GM12878 (cell line): ENCODE data around the gene RASGRF2. TPM values are rescaled to one million over a fixed set of nuclear protein-coding genes. Genes with fewer than 3 reads are reported as not detected.

Experiments used
- ATAC-seq: fragments of 200-7000 bp; cut with Tn5 transposase; 3 replicates; pipeline ENCODE4 v1.9.1; 2020; ENCODE audit warnings: mild to moderate bottlenecking, moderate library complexity
- BruUV-seq: library from RNA; stranded (reverse); fragments of 400-500 nt; replicated peaks from 2 replicates; lab custom pipeline; 2021; lab: Mats Ljungman, UMichigan
- CTCF ChIA-PET: fragments of 300-600 bp; sonication (Branson Sonifier 250); formaldehyde crosslinking; extraction: SDS; loops from one replicate; lab custom pipeline; 2021; ENCODE audit warnings: inconsistent platforms; lab: Yijun Ruan, JAX
- POLR2A ChIA-PET: fragments of 350-600 bp; formaldehyde crosslinking; extraction: SDS; loops from one replicate; lab custom pipeline; 2021; ENCODE audit warnings: inconsistent platforms; lab: Charles Lee
- RAD21 ChIA-PET: fragments of 300-600 bp; sonication (Branson Sonifier 250); formaldehyde crosslinking; loops from one replicate; lab custom pipeline; 2023; ENCODE audit warnings: antibody characterized with exemption; ENCODE audit not compliant: unreplicated experiment; lab: Charles Lee
- SMC1A ChIA-PET: fragments of 300-600 bp; sonication (Branson Sonifier 250); formaldehyde crosslinking; loops from one replicate; lab custom pipeline; 2023; ENCODE audit not compliant: unreplicated experiment, uncharacterized antibody; lab: Charles Lee
- DNase-seq: peaks from one replicate; pipeline ENCODE4 v3.0.0-alpha.2; 2011; ENCODE audit warnings: low read depth, low spot score
- FAIRE-seq: peaks from 3 replicates; lab custom pipeline; 2011; peaks lifted over from hg19 to GRCh38; lab: Jason Lieb, UNC
- H2AFZ ChIP-seq: 2 replicates; pipeline ENCODE4 v1.6.0; 2011; ENCODE audit warnings: low read depth, low read length, control low read depth; ENCODE audit not compliant: control insufficient read depth
- H3K27ac ChIP-seq: 2 replicates; pipeline ENCODE4 v1.5.1; 2011; ENCODE audit warnings: control low read depth; ENCODE audit not compliant: control insufficient read depth, insufficient read depth
- H3K27me3 ChIP-seq, 2 experiments: replicated peaks in 1 of 2; 2 replicates each; pipeline versions ENCODE4 v1.6.0 to v1.6.1; 2011; ENCODE audit warnings: low read length in 1 of 2; ENCODE audit not compliant: control insufficient read depth in 2 of 2, insufficient read depth in 2 of 2
- H3K36me3 ChIP-seq, 2 experiments: 2 replicates each; pipeline ENCODE4 v1.5.1; 2011; ENCODE audit warnings: low read length in 1 of 2; ENCODE audit not compliant: control insufficient read depth in 2 of 2, insufficient read depth in 2 of 2
- H3K4me1 ChIP-seq: 2 replicates; pipeline ENCODE4 v1.6.1; 2011; ENCODE audit warnings: mild to moderate bottlenecking, low read length, moderate library complexity, mixed read lengths; ENCODE audit not compliant: control insufficient read depth, insufficient read depth
- H3K4me2 ChIP-seq: 2 replicates; pipeline ENCODE4 v1.6.0; 2011; ENCODE audit warnings: control low read depth; ENCODE audit not compliant: control insufficient read depth, insufficient read depth
- H3K4me3 ChIP-seq: fragments of 200-600 bp; sonication (generic); 2 replicates; pipeline ENCODE4 v1.5.1; 2016
- H3K79me2 ChIP-seq: 2 replicates; pipeline ENCODE4 v1.6.0; 2011; ENCODE audit warnings: low read length; ENCODE audit not compliant: control insufficient read depth, insufficient read depth
- H3K9ac ChIP-seq: 2 replicates; pipeline ENCODE4 v1.8.0; 2011; ENCODE audit warnings: low read length, control low read depth, mixed read lengths; ENCODE audit not compliant: control insufficient read depth, insufficient read depth
- H3K9me3 ChIP-seq: replicated peaks from 3 replicates; pipeline ENCODE4 v1.5.1; 2011; ENCODE audit warnings: mild to moderate bottlenecking, low read length; ENCODE audit not compliant: control insufficient read depth, insufficient read depth
- H4K20me1 ChIP-seq: 2 replicates; pipeline ENCODE4 v1.6.0; 2011; ENCODE audit not compliant: control insufficient read depth, insufficient read depth
- CBX5 ChIP-seq: sonication (generic); IDR thresholded peaks from 2 replicates; pipeline ENCODE4 v1.6.1; 2016; ENCODE audit warnings: low read depth, moderate library complexity, mild to moderate bottlenecking, inconsistent platforms
- HDGF ChIP-seq: fragments of 450-650 bp; IDR thresholded peaks from 2 replicates; pipeline ENCODE4 v1.6.1; 2016; ENCODE audit warnings: antibody characterized with exemption
- POLR2AphosphoS5 ChIP-seq: IDR thresholded peaks from 2 replicates; pipeline ENCODE4 v1.6.1; 2011; ENCODE audit warnings: mild to moderate bottlenecking, low read length, inconsistent platforms
- RFX5 ChIP-seq: IDR thresholded peaks from 2 replicates; pipeline ENCODE4 v1.6.1; 2011; ENCODE audit warnings: low read depth, low read length, improper control_type of control experiment
- SMC3 ChIP-seq: IDR thresholded peaks from 2 replicates; pipeline ENCODE4 v1.6.1; 2011; ENCODE audit warnings: low read length, improper control_type of control experiment, borderline replicate concordance
- TCF12 ChIP-seq: IDR thresholded peaks from 2 replicates; pipeline ENCODE4 v1.6.1; 2011; ENCODE audit warnings: low read depth, mild to moderate bottlenecking, low read length
- ZZZ3 ChIP-seq: IDR thresholded peaks from 2 replicates; pipeline ENCODE4 v1.6.1; 2011; ENCODE audit warnings: low read depth; ENCODE audit not compliant: control insufficient read depth, insufficient read length
- WGBS: methylation state at CpG from one replicate; pipeline ENCODE4 v1.1.6; 2016; ENCODE audit warnings: low lambda C conversion rate; ENCODE audit not compliant: insufficient replicate concordance, insufficient coverage; ENCODE audit errors: missing lambda C conversion rate; 5-methylcytosine and 5-hydroxymethylcytosine counted together
- in situ Hi-C: fragments of 300-500 bp; cut with MboI; formaldehyde crosslinking; loops from 9 replicates; pipeline ENCODE4 v1.14.3; 2018; ENCODE audit warnings: mixed read lengths
- intact Hi-C: fragments of 100-400 bp; cut with micrococcal nuclease; formaldehyde crosslinking; loops from one replicate; pipeline ENCODE4 v1.14.2; 2022; ENCODE audit not compliant: unreplicated experiment
- polyA plus RNA-seq, 11 experiments: library from polyadenylated mRNA; depleted of rRNA in 4 of 11; unstranded in 6 of 11; stranded (reverse) in 5 of 11; fragments of >200 nt; fragmentation: Nextera tagmentation in 4 of 11; fragmentation: Illumina TruSeq in 1 of 11; extraction: Ambion mirVana in 4 of 11; extraction: Trizol in 1 of 11; gene quantifications; 1 replicate in 1 of 11; 2 replicates in 10 of 11; pipeline versions ENCODE4 v1.2.1 to v1.2.3, GENCODE V29; 2011 to 2016; ENCODE audit warnings: inconsistent platforms in 2 of 11, missing spikeins in 2 of 11, low read depth in 1 of 11
- total RNA-seq, 4 experiments: library from RNA; depleted of rRNA in 3 of 4; stranded (reverse); fragments of >200 nt in 3 of 4; fragmentation: Illumina TruSeq in 1 of 4; extraction: Trizol in 1 of 4; gene quantifications; 2 replicates each; pipeline versions ENCODE4 v1.2.1 to v1.2.3, GENCODE V29; 2013 to 2021
- TF ChIP-seq, protein P1 (sequence below): fragments of 450-650 bp; IDR thresholded peaks from 2 replicates; pipeline ENCODE4 v1.6.1; 2016; ENCODE audit warnings: mild to moderate bottlenecking
- TF ChIP-seq, protein P2 (sequence below): IDR thresholded peaks from 2 replicates; pipeline ENCODE4 v1.6.1; 2012; ENCODE audit warnings: mild to moderate bottlenecking, low read depth, low read length

RASGRF2 gene
- total and polyA plus RNA-seq, 10 of the 15 experiments (the other 5 are each of a cell fraction or from before 2014, with no cell fraction given), result 0.05 to 0.24 (median 0.07) TPM

DNA sequence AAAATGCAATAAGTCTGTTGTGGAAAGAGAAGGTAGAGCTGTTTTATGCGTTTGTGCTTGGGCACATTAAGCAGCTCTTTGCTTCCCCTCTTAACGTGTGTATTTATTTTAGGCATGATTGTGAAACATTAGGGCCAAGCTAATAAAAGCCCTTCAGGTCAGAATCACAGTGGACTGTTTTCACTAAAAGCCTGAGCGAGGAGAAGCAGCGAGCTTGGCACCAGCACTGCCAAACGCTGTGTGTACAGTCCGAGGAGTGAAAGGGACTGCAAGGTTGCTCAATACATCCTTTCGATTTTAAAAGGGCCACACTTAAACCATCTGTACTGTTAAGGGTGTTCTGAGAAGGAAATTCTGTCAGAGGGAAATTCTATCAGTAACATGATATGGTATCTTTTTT, 165.8 kb downstream of the RASGRF2 start:
- ChIA-PET SMC1A (interaction anchor here (0.9 kb wide), 1 partner anchor 11 kb away, joined by 3 read pairs; no protein-coding TSS in a partner anchor), CTCF (no interaction called here), POLR2A (no interaction called here), RAD21 (no interaction called here)
- no TSS peak for BruUV-seq
- Histone ChIP-seq H3K4me1 (no peaks in the 10 kb centered on the region), H3K27ac (no peak overlapping the region), H3K36me3 (no peaks in the 10 kb centered on the region), H3K79me2 (no peaks in the 10 kb centered on the region), H3K4me3 (no peak overlapping the region), H3K27me3 (peaks cover 1 to 3% of the 10 kb centered on the region in 2 experiments; a peak in 3 of 4 replicates), H3K9ac (no peak overlapping the region), H4K20me1 (no peaks in the 10 kb centered on the region), H3K9me3 (no peaks in the 10 kb centered on the region), H3K4me2 (no peak overlapping the region), H2AFZ (no peak overlapping the region)
- DNase-seq (no peak), ATAC-seq (no peak), FAIRE-seq (no peak)
- intact Hi-C loops (no loop called here), in situ Hi-C loops (no loop called here)
- 35% methylated on average over 7 of the region's 7 CpGs for WGBS
- TF ChIP-seq TCF12 (no peak), POLR2AphosphoS5 (no peak), ZZZ3 (no peak), CBX5 (no peak), SMC3 (no peak), RFX5 (no peak), HDGF (no peak)
- TF ChIP-seq, protein P1, sequence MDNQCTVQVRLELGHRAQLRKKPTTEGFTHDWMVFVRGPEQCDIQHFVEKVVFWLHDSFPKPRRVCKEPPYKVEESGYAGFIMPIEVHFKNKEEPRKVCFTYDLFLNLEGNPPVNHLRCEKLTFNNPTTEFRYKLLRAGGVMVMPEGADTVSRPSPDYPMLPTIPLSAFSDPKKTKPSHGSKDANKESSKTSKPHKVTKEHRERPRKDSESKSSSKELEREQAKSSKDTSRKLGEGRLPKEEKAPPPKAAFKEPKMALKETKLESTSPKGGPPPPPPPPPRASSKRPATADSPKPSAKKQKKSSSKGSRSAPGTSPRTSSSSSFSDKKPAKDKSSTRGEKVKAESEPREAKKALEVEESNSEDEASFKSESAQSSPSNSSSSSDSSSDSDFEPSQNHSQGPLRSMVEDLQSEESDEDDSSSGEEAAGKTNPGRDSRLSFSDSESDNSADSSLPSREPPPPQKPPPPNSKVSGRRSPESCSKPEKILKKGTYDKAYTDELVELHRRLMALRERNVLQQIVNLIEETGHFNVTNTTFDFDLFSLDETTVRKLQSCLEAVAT, result no peak
- TF ChIP-seq, protein P2, sequence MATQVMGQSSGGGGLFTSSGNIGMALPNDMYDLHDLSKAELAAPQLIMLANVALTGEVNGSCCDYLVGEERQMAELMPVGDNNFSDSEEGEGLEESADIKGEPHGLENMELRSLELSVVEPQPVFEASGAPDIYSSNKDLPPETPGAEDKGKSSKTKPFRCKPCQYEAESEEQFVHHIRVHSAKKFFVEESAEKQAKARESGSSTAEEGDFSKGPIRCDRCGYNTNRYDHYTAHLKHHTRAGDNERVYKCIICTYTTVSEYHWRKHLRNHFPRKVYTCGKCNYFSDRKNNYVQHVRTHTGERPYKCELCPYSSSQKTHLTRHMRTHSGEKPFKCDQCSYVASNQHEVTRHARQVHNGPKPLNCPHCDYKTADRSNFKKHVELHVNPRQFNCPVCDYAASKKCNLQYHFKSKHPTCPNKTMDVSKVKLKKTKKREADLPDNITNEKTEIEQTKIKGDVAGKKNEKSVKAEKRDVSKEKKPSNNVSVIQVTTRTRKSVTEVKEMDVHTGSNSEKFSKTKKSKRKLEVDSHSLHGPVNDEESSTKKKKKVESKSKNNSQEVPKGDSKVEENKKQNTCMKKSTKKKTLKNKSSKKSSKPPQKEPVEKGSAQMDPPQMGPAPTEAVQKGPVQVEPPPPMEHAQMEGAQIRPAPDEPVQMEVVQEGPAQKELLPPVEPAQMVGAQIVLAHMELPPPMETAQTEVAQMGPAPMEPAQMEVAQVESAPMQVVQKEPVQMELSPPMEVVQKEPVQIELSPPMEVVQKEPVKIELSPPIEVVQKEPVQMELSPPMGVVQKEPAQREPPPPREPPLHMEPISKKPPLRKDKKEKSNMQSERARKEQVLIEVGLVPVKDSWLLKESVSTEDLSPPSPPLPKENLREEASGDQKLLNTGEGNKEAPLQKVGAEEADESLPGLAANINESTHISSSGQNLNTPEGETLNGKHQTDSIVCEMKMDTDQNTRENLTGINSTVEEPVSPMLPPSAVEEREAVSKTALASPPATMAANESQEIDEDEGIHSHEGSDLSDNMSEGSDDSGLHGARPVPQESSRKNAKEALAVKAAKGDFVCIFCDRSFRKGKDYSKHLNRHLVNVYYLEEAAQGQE, result no peak
